Kidney (tissue), 14 donors: Measurements from ENCODE around the gene ZFX. TPM values are rescaled to one million over a fixed set of nuclear protein-coding genes. Genes with fewer than 3 reads are reported as not detected.
"Not testable (repeated sequence)": the region's sequence is repeated elsewhere in the genome, so short reads cannot be mapped to it uniquely, and the experiment has no call there.

ENCODE experiments used
- DNase-seq, 5 donors: peaks; one replicate each; pipeline ENCODE4 v3.0.0-alpha.2; 2013 to 2020
- FAIRE-seq: peaks from 2 replicates; lab custom pipeline; 2012; peaks lifted over from hg19 to GRCh38; lab: Jason Lieb, UNC
- H3K27ac ChIP-seq, 2 donors: one replicate each; pipeline ENCODE4 v1.7.0; 2013; ENCODE audit warnings: low read depth in 2 of 2, low read length in 2 of 2, inconsistent platforms in 1 of 2
- H3K27me3 ChIP-seq: one replicate; pipeline ENCODE4 v1.7.1; 2013; ENCODE audit warnings: low read length, inconsistent platforms; ENCODE audit not compliant: control insufficient read depth, insufficient read depth
- H3K36me3 ChIP-seq, 3 donors: one replicate each; pipeline versions ENCODE4 v1.7.0 to v1.7.1; 2013; ENCODE audit warnings: low read length in 3 of 3, control low read depth in 1 of 3, inconsistent platforms in 1 of 3; ENCODE audit not compliant: insufficient read depth in 3 of 3, control insufficient read depth in 2 of 3
- H3K4me1 ChIP-seq, 3 donors: one replicate each; pipeline versions ENCODE4 v1.7.0 to v1.7.1; 2013; ENCODE audit warnings: low read length in 3 of 3, inconsistent platforms in 1 of 3, low read depth in 1 of 3; ENCODE audit not compliant: control insufficient read depth in 2 of 3, insufficient read depth in 2 of 3
- H3K4me3 ChIP-seq, 3 donors: one replicate each; pipeline versions ENCODE4 v1.7.0 to v1.8.1; 2013; ENCODE audit warnings: low read length in 3 of 3, control low read depth in 1 of 3, inconsistent platforms in 1 of 3
- H3K9ac ChIP-seq, 3 donors: one replicate each; pipeline versions ENCODE4 v1.7.0 to v1.7.1; 2013; ENCODE audit warnings: low read length in 3 of 3, control low read depth in 1 of 3, inconsistent platforms in 1 of 3
- H3K9me3 ChIP-seq, 3 donors: one replicate each; pipeline versions ENCODE4 v1.7.0 to v1.7.1; 2013; ENCODE audit warnings: low read length in 3 of 3, control low read depth in 1 of 3, inconsistent platforms in 1 of 3; ENCODE audit not compliant: control insufficient read depth in 2 of 3, insufficient read depth in 1 of 3
- intact Hi-C: fragments of 100-400 bp; cut with DNase I; formaldehyde crosslinking; loops from one replicate; pipeline ENCODE4 v1.11.1; 2022
- polyA plus RNA-seq: library from polyadenylated mRNA; stranded (reverse); fragments of 350-450 nt; fragmentation: Illumina TruSeq; extraction: RNeasy Lipid Tissue Mini Kit (QIAGEN cat#74804); gene quantifications from one replicate; pipeline ENCODE4 v1.2.3, GENCODE V29; 2014; ENCODE audit warnings: low read depth, low replicate concordance; ENCODE audit not compliant: insufficient read depth
- total RNA-seq: library from RNA; stranded (reverse); fragmentation: NEBNext Ultra II Directional; extraction: Animal tissue kit (Norgen Biotek cat#: 25700); gene quantifications from one replicate; pipeline ENCODE4 v1.2.1, GENCODE V29; 2021
- TF ChIP-seq, protein P1 (sequence below): IDR thresholded peaks from 3 replicates; pipeline ENCODE4 v1.5.1; 2012; ENCODE audit warnings: mild to moderate bottlenecking, moderate library complexity, borderline replicate concordance; ENCODE audit not compliant: insufficient read depth; ENCODE audit errors: extremely low read depth
- donor health status: control.
- donor health status: control.
- donor health status: control.
- donor health status: control.
- donor health status: control.
- donor health status: DM: yes; HTN: yes; CAD: no.
- donor health status: Normal renal cell carcinoma (clear cell type).

ZFX gene
- total and polyA plus RNA-seq, 2 donors from 2014 or later = 5.0 to 58.3 TPM

DNA sequence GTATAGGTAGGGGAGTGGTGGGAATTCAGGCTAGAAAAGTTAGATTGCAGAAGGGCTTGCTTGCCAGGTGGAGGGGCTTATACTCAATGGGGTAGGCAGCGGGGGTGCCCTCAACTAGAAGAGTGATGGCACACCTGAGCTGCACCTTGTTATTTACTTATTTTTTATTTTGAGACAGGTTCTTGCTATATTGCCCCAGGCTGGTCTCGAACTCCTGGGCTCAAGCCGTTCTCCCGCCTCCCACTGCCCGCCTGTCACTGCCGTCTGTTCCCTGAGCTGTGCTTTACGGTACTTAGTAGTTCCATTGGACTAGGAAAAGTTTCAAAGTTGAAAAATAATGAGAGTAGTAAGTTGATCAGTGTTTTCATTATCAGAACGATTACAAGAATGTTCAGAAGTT is 2.0 kb downstream of the ZFX start:
- no peak overlapping the region for H3K27ac ChIP-seq
- FAIRE-seq = no peak
- H3K4me1 ChIP-seq = peaks cover 3 to 5% (median 5%) of the 10 kb centered on the region in 3 donors
- H3K27me3 ChIP-seq = no peaks in the 10 kb centered on the region
- peak overlapping the region in 2 of 3 donors; percentile 80 to 92 for H3K9ac ChIP-seq
- intact Hi-C loops = no loop called here
- no peaks in the 10 kb centered on the region for H3K36me3 ChIP-seq
- H3K4me3 ChIP-seq = peak overlapping the region; percentile 79 to 86 (median 83)
- peak in 1 of 5 donors; percentile 24 for DNase-seq
- H3K9me3 ChIP-seq = no peaks in the 10 kb centered on the region
- TF ChIP-seq, protein P1, sequence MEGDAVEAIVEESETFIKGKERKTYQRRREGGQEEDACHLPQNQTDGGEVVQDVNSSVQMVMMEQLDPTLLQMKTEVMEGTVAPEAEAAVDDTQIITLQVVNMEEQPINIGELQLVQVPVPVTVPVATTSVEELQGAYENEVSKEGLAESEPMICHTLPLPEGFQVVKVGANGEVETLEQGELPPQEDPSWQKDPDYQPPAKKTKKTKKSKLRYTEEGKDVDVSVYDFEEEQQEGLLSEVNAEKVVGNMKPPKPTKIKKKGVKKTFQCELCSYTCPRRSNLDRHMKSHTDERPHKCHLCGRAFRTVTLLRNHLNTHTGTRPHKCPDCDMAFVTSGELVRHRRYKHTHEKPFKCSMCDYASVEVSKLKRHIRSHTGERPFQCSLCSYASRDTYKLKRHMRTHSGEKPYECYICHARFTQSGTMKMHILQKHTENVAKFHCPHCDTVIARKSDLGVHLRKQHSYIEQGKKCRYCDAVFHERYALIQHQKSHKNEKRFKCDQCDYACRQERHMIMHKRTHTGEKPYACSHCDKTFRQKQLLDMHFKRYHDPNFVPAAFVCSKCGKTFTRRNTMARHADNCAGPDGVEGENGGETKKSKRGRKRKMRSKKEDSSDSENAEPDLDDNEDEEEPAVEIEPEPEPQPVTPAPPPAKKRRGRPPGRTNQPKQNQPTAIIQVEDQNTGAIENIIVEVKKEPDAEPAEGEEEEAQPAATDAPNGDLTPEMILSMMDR = no peak

DNA sequence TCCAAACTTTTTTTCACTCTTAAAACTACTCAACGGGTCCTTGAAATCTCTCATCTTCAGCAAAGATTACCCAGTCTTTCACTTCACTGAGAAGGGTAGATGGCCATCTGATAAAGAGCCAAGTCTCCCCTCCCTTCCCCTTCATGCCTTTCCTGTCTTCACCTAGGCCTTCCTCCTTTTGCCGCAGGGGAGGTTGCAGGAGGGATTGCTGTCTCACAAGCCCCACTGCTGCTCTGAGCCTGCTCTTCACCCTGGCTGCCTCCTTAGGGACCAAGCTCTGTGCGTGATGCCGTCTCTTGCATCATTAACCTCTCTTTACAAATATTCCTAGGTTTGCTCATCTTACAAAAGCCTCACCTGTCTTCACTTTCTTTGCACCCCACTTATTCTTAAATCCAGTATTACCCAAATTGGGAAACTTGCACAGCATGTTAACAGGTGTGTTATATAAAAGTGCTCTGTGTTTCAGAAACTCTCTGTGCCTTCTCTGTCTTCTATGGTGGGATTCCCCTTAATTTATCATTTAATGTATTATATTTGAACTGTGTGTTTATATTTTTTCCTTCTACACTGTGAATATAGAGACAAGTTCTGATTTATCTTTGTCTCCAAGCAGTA is 3.8 kb downstream of the ZFX start:
- Histone ChIP-seq H3K9me3 (no peaks in the 10 kb centered on the region), H3K9ac (no peak overlapping the region), H3K27me3 (no peaks in the 10 kb centered on the region), H3K4me3 (no peak overlapping the region), H3K27ac (no peak overlapping the region), H3K4me1 (peaks cover 0 to 5% (median 0%) of the 10 kb centered on the region in 3 donors), H3K36me3 (no peaks in the 10 kb centered on the region)
- no peak for FAIRE-seq
- peak in 1 of 5 donors; percentile 58 for DNase-seq
- intact Hi-C loops = no loop called here
- TF ChIP-seq, protein P1 = no peak

DNA sequence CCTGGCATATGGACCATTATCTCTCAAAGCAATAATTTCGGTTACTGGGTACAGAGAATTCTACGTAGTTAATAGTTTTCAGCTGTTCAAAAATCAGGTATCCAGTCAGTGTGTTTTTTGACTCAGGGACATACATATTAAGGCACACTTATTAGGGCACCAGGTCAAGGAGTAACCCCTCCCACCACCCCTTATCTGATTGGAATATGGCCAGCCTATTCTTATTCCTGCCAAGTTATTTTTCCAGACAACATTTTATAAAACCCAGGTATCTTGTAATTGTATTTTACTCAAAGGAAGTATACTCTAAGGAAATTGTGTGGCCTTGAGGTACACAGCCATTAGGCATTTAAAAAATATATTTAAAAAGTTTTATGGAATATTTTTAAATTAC is 4.3 kb downstream of the ZFX start:
- Histone ChIP-seq H3K4me1 (peaks cover 0 to 5% (median 0%) of the 10 kb centered on the region in 3 donors), H3K27me3 (no peaks in the 10 kb centered on the region), H3K36me3 (no peaks in the 10 kb centered on the region), H3K9me3 (no peaks in the 10 kb centered on the region), H3K4me3 (no peak overlapping the region), H3K9ac (no peak overlapping the region), H3K27ac (no peak overlapping the region)
- FAIRE-seq (no peak), DNase-seq (no peak)
- intact Hi-C loops = no loop called here
- TF ChIP-seq, protein P1 = no peak

DNA sequence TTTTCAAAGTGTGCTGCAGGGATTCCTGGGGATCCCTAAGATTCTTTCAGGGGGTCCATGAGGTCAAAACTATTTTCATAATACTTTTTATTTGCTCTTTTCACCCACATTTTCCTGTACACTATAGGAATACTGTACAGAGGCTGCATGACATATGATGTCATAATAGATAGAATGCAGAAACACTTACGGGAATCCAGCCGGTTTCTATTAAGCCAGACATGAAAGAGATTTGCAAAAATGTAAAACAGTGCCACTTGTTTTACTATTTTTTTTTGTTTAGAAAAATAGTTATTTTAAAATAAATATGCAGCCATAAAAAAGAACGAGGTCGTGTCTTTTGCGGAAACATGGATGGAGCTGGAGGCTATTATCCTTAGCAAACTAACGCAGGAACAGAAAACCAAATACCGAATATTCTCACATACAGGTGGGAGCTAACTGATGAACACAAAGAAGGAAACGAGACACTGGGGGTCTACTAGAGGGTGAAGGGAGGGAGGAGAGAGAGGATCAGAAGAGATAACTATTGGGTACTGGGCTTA is 5.0 kb downstream of the ZFX start:
- Histone ChIP-seq H3K27ac (no peak overlapping the region), H3K36me3 (no peaks in the 10 kb centered on the region)

DNA sequence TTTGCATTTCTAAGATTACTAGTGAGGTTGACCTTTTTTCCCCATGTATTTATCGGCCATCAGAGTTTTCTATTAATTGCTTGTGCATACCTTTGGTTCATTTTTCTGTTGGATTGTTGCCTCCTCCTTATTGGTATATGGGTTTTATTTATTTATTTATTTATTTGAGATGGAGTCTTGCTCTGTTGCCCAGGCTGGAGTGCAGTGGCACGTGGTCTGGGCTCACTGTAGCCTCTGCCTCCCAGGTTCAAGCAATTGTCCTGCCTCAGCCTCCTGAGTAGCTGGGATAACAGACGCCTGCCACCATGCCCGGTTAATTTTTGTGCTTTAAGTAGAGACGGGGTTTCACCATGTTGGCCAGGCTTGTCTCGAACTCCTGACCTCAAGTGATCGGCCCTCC is 6.2 kb downstream of the ZFX start:
- not testable (repeated sequence) for FAIRE-seq, H3K27ac ChIP-seq

More for the DNA sequence above, 5.0 kb downstream of the ZFX start:
- DNase-seq = no peak
- TF ChIP-seq, protein P1 = no peak
- Histone ChIP-seq H3K9me3 (no peaks in the 10 kb centered on the region), H3K4me1 (peaks cover 0 to 5% (median 0%) of the 10 kb centered on the region in 3 donors), H3K27me3 (no peaks in the 10 kb centered on the region), H3K9ac (no peak overlapping the region), H3K4me3 (no peak overlapping the region)
- intact Hi-C loops = no loop called here
- FAIRE-seq = peak; percentile 56

More for the DNA sequence above, 6.2 kb downstream of the ZFX start:
- H3K36me3 ChIP-seq, intact Hi-C loops, H3K9ac ChIP-seq, DNase-seq, H3K9me3 ChIP-seq, H3K27me3 ChIP-seq, H3K4me1 ChIP-seq: not testable (repeated sequence)
- peak overlapping the region in 1 of 3 donors; percentile 11 for H3K4me3 ChIP-seq
